Measurements from ENCODE around the gene OAS2. TPM values are rescaled to one million over a fixed set of nuclear protein-coding genes. Genes with fewer than 3 reads are reported as not detected.

Gene OAS2
- total RNA-seq, 1 experiment from 2014 or later, result not detected

DNA sequence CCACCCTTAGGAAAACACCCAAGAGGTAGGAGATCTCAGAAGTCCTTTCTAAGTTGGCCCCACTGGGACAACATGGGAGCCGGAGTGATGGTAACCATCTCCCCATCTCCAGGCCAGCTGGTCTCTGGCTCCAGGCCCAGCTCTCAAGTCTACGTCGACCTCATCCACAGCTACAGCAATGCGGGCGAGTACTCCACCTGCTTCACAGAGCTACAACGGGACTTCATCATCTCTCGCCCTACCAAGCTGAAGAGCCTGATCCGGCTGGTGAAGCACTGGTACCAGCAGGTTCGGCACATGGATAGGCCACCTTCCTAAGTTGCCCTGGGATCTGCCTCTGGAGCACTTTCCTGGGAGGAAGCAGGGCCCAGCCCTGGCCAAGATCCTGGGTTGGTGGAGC is 11.0 kb upstream of the OAS2 start:
- DNase-seq, result no peak
- no peaks in the 10 kb centered on the region for H3K36me3 ChIP-seq
- no peak overlapping the region for H3K27ac ChIP-seq
- no peak overlapping the region for H3K4me3 ChIP-seq
- no peaks in the 10 kb centered on the region for H3K4me1 ChIP-seq
- no peaks in the 10 kb centered on the region for H3K9me3 ChIP-seq (replicated peaks)
- no peaks in the 10 kb centered on the region for H3K27me3 ChIP-seq

- no peaks in the 10 kb centered on the region for H3K36me3 ChIP-seq
- H3K27ac ChIP-seq, result no peak overlapping the region
- DNase-seq, result no peak
- no peaks in the 10 kb centered on the region for H3K27me3 ChIP-seq
- H3K4me1 ChIP-seq, result no peaks in the 10 kb centered on the region
- H3K9me3 ChIP-seq (replicated peaks), result no peaks in the 10 kb centered on the region
- H3K4me3 ChIP-seq, result no peak overlapping the region
These were observed 10.5 kb upstream of the OAS2 start for GRCh38 chr12:112967858-112968257.

DNA sequence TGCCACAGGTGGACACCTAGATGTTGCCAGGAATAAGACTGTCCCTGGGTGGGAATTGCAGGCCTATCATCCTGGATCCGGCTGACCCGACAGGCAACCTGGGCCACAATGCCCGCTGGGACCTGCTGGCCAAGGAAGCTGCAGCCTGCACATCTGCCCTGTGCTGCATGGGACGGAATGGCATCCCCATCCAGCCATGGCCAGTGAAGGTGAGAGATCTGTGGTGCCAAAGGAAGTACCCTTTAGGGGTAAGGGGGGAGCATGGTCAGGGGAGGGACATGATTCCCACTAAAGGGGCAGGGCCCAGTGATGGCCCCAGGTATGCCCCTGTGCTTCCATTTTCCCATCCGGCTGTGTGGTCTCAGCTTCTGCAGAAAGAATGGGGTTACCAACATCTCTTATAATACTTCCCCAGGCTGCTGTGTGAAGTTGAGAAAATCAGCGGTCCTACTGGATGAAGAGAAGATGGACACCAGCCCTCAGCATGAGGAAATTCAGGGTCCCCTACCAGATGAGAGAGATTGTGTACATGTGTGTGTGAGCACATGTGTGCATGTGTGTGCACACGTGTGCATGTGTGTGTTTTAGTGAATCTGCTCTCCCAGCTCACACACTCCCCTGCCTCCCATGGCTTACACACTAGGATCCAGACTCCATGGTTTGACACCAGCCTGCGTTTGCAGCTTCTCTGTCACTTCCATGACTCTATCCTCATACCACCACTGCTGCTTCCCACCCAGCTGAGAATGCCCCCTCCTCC is 8.6 kb upstream of the OAS2 start:
- Histone ChIP-seq H3K4me3 (no peak overlapping the region), H3K27me3 (no peaks in the 10 kb centered on the region), H3K9me3 (replicated peaks) (no peaks in the 10 kb centered on the region), H3K27ac (no peak overlapping the region), H3K4me1 (no peaks in the 10 kb centered on the region), H3K36me3 (no peaks in the 10 kb centered on the region)
- DNase-seq, result no peak

- Histone ChIP-seq H3K27ac (no peak overlapping the region), H3K9me3 (replicated peaks) (no peaks in the 10 kb centered on the region), H3K4me1 (no peaks in the 10 kb centered on the region), H3K27me3 (no peaks in the 10 kb centered on the region), H3K4me3 (no peak overlapping the region), H3K36me3 (no peaks in the 10 kb centered on the region)
- no peak for DNase-seq
These were observed 7.9 kb upstream of the OAS2 start for GRCh38 chr12:112970391-112970790.

- Histone ChIP-seq H3K27me3 (no peaks in the 10 kb centered on the region), H3K27ac (no peak overlapping the region), H3K4me3 (no peak overlapping the region), H3K9me3 (replicated peaks) (no peaks in the 10 kb centered on the region), H3K36me3 (no peaks in the 10 kb centered on the region), H3K4me1 (no peaks in the 10 kb centered on the region)
- peak; percentile 29 to 38 for DNase-seq
These were observed 7.1 kb upstream of the OAS2 start for GRCh38 chr12:112971248-112971647.

DNA sequence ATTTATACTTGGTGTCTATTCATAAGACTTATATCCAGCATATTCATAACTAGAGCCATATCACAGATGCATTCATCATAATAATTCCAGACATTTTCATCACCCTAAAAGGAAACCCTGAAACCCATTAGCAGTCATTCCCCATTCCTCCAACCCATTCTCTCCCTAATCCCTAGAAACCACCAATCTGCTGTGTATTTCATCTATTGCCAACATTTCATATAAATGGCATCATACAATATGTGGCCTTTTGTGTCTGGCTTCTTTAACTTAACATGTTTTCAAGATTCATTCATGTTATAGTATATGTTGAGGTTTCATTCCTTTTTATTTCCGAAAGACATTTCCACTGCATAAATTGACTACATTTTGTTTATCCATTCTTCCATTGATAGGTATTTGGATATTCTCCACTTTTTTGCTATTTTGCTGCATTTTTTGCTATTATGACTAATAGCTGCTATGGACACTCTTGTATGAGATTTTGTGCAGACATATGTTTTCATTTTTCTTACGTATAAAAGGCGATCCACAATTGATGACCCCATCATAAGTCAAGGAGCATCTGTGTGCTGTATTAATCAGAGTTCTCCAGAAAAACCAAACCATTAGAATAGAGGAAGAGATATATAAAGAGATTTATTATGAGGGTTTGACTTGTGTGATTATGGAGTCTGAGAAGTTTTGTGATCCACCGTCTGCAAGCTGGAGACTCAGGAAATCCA is 5.1 kb upstream of the OAS2 start:
- H3K27me3 ChIP-seq, result no peaks in the 10 kb centered on the region
- no peak overlapping the region for H3K4me3 ChIP-seq
- no peak overlapping the region for H3K27ac ChIP-seq
- no peaks in the 10 kb centered on the region for H3K36me3 ChIP-seq
- no peaks in the 10 kb centered on the region for H3K4me1 ChIP-seq
- DNase-seq, result no peak
- no peaks in the 10 kb centered on the region for H3K9me3 ChIP-seq (replicated peaks)

- no peaks in the 10 kb centered on the region for H3K9me3 ChIP-seq (replicated peaks)
- H3K27me3 ChIP-seq, result no peaks in the 10 kb centered on the region
- no peaks in the 10 kb centered on the region for H3K36me3 ChIP-seq
- no peak overlapping the region for H3K4me3 ChIP-seq
- no peaks in the 10 kb centered on the region for H3K4me1 ChIP-seq
- no peak for DNase-seq
- H3K27ac ChIP-seq, result no peak overlapping the region
These were observed 4.5 kb upstream of the OAS2 start for GRCh38 chr12:112973818-112974231.

DNA sequence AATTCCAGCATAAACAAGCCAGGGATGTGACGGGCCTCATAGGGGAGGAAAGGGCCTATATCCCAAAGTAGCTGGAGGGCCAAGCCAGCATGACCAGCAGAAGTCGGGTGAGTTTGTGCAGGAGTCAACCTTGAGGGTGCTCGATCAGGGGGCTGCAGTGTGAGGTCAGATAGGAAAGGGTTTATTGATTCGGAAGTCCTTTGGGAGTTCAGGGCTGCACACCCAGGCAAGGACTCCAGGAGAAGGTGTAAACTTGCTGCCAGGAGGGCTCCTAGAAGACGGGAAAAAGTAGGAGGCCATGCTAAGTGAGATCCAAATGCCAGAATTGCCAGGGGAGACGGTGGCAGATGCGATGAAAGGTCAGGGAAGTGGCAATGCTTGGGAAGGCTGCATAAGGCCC is 3.4 kb upstream of the OAS2 start:
- no peak overlapping the region for H3K4me3 ChIP-seq
- DNase-seq, result no peak
- H3K27ac ChIP-seq, result no peak overlapping the region
- H3K36me3 ChIP-seq, result no peaks in the 10 kb centered on the region
- no peaks in the 10 kb centered on the region for H3K9me3 ChIP-seq (replicated peaks)
- H3K27me3 ChIP-seq, result no peaks in the 10 kb centered on the region
- H3K4me1 ChIP-seq, result no peaks in the 10 kb centered on the region

- Histone ChIP-seq H3K4me1 (no peaks in the 10 kb centered on the region), H3K27me3 (no peaks in the 10 kb centered on the region), H3K4me3 (no peak overlapping the region), H3K9me3 (replicated peaks) (no peaks in the 10 kb centered on the region), H3K36me3 (no peaks in the 10 kb centered on the region), H3K27ac (no peak overlapping the region)
- no peak for DNase-seq
These were observed 1.2 kb upstream of the OAS2 start for GRCh38 chr12:112977139-112977538.

- no peaks in the 10 kb centered on the region for H3K9me3 ChIP-seq (replicated peaks)
- H3K4me3 ChIP-seq, result no peak overlapping the region
- DNase-seq, result no peak
- no peaks in the 10 kb centered on the region for H3K4me1 ChIP-seq
- no peak overlapping the region for H3K27ac ChIP-seq
- no peaks in the 10 kb centered on the region for H3K36me3 ChIP-seq
- H3K27me3 ChIP-seq, result no peaks in the 10 kb centered on the region
These were observed 678 bp upstream of the OAS2 start for GRCh38 chr12:112977641-112978040.

GRCh38 chr12:112979041-112979680 is 842 bp downstream of the OAS2 start:
- Histone ChIP-seq H3K27ac (no peak overlapping the region), H3K4me1 (no peaks in the 10 kb centered on the region), H3K9me3 (replicated peaks) (no peaks in the 10 kb centered on the region), H3K27me3 (no peaks in the 10 kb centered on the region), H3K4me3 (no peak overlapping the region), H3K36me3 (no peaks in the 10 kb centered on the region)
- no peak for DNase-seq

DNA sequence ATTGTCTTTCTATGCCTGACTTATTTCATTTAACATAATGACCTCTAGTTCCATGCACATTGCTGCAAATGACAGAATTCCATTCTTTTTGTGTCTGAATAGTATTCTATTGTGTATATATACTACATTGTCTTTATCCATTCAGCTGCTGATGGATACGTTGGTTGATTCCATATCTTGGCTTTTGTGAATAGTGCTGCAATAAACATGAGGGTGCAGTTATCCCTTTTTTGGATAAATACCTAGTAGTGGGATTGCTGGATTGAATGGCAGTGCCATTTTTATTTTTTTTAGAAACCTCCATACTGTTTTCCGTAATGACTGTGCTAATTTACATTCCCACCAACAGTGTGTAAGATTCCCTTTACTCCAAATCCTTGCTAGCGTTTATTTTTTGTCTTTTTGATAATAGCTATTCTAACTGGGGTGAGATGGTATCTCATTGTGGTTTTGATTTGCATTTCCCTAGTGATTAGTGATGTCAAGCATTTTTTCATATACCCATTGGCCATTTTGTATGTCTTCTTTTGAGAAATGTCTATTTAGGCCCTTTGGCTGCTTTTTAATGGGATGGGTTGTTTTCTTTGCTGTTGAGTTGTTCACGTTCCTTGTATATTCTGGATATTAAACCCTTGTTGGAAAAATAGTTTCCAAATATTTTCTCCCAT is 2.3 kb downstream of the OAS2 start:
- no peaks in the 10 kb centered on the region for H3K27me3 ChIP-seq
- no peak overlapping the region for H3K27ac ChIP-seq
- H3K9me3 ChIP-seq (replicated peaks), result no peaks in the 10 kb centered on the region
- no peak for DNase-seq
- no peaks in the 10 kb centered on the region for H3K36me3 ChIP-seq
- no peak overlapping the region for H3K4me3 ChIP-seq
- H3K4me1 ChIP-seq, result no peaks in the 10 kb centered on the region

DNA sequence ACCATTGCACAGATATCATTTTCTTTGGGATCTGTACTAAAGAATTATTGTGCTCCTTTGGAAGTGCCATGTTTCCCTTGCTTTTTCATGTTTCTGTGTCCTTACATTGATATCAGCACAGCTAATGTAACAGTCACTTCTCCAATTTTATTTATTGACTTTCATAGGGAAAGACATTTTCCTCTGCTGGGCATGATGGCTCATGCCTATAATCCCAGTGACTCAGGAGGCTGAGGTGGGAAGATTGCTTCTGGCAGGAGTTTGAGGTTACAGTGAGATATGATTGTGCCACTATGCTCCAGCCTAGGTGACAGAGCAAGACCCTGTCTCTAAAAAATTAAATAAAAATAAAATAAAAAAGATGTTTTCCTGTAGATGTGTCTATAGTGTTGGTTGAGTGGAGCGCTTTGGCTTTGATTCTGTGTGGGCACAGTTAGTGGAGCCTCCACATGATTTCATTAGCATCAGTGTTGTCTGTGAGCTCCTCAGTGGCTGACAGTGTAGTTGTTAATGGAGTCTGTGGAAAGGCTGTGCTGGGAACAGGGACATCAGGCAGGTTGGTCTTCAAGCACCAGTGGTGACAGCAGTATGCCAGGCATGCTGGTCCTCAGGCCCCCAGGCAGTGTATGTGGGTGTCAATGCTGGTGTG is 7.4 kb downstream of the OAS2 start:
- Histone ChIP-seq H3K4me1 (no peaks in the 10 kb centered on the region), H3K9me3 (replicated peaks) (no peaks in the 10 kb centered on the region), H3K36me3 (no peaks in the 10 kb centered on the region), H3K27me3 (no peaks in the 10 kb centered on the region), H3K27ac (no peak overlapping the region), H3K4me3 (no peak overlapping the region)
- DNase-seq, result no peak

DNA sequence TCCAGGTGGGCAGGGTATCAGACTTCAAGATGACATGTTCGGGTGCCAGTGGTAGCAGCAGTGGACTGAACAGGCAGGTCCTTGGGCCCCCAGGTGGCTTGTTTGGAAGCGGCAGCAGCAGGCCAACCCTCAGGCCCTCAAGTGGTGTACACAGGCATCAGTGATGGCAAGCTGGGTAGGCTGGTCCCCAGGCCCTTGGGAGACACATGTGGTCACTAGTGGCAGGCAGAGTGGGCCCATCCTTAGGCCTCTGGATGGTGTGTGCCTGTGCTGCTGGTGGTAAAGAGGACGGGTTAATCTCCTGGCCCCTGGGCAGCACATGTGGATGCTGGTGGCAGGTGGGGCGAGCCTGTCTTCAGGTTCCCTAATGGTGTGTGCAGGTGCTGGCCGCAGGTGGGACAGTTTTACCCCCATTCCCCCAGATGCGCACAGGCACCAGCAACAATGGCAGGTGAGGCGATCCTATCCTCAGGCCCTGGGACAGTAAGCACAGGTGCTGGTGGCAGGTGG is 8.0 kb downstream of the OAS2 start:
- H3K4me3 ChIP-seq, result no peak overlapping the region
- no peak for DNase-seq
- no peaks in the 10 kb centered on the region for H3K9me3 ChIP-seq (replicated peaks)
- H3K27ac ChIP-seq, result no peak overlapping the region
- H3K36me3 ChIP-seq, result no peaks in the 10 kb centered on the region
- H3K27me3 ChIP-seq, result no peaks in the 10 kb centered on the region
- H3K4me1 ChIP-seq, result no peaks in the 10 kb centered on the region

Measured in SJCRH30 (cell line).